ENCODE results near the gene TAF11L13. TPM values are rescaled to one million over a fixed set of nuclear protein-coding genes. Genes with fewer than 3 reads are reported as not detected.
"Not testable (repeated sequence)": the region's sequence is repeated elsewhere in the genome, so short reads cannot be mapped to it uniquely, and the experiment has no call there.

Gene TAF11L13
- total RNA-seq, 1 donor from 2014 or later, result not detected

DNA sequence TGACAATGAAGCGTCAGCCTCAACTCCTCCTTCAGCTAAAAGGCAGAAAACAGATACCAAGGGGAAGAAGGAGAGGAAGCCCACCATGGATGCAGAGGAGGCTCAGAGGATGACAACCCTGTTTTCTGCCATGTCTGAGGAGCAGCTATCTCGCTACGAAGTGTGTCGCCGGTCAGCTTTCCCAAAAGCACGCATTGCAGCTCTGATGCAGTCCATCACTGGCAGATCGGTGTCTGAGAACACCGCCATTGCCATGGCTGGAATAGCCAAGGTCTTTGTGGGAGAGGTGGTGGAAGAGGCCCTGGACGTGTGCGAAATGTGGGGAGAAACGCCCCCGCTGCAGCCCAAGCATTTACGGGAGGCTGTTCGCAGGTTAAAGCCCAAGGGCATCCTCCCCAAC, 26.9 kb upstream of the TAF11L13 start:
- no peak overlapping the region for H3K27ac ChIP-seq (ENCODE audit: low read depth, low read length)
- Mint-ChIP-seq H3K4me1 (ENCODE audit: low read depth, unreplicated experiment) (no peaks in the 10 kb centered on the region), H3K36me3 (ENCODE audit: low read depth, unreplicated experiment) (no peaks in the 10 kb centered on the region), H3K4me3 (ENCODE audit: unreplicated experiment) (no peak overlapping the region), H3K9me3 (ENCODE audit: unreplicated experiment) (no peaks in the 10 kb centered on the region), H3K27ac (ENCODE audit: unreplicated experiment) (no peak overlapping the region), H3K27me3 (ENCODE audit: low read depth, unreplicated experiment) (no peaks in the 10 kb centered on the region)
- DNase-seq (ENCODE audit: low read depth), result no peak
- no peaks in the 10 kb centered on the region for H3K36me3 ChIP-seq (ENCODE audit: insufficient read depth, low read length)
- FAIRE-seq, result no peak
- no peak overlapping the region for H3K9ac ChIP-seq (ENCODE audit: low read length)
- no peaks in the 10 kb centered on the region for H4K20me1 ChIP-seq (ENCODE audit: insufficient read depth, low read length)
- no peaks in the 10 kb centered on the region for H3K9me3 ChIP-seq (ENCODE audit: insufficient read depth, low read depth, low read length)
- no peaks in the 10 kb centered on the region for H3K79me2 ChIP-seq (ENCODE audit: insufficient read depth, low read length)
- no peak overlapping the region for H3K4me3 ChIP-seq (ENCODE audit: insufficient read depth, low read depth, low read length)
- TF ChIP-seq, protein P1, sequence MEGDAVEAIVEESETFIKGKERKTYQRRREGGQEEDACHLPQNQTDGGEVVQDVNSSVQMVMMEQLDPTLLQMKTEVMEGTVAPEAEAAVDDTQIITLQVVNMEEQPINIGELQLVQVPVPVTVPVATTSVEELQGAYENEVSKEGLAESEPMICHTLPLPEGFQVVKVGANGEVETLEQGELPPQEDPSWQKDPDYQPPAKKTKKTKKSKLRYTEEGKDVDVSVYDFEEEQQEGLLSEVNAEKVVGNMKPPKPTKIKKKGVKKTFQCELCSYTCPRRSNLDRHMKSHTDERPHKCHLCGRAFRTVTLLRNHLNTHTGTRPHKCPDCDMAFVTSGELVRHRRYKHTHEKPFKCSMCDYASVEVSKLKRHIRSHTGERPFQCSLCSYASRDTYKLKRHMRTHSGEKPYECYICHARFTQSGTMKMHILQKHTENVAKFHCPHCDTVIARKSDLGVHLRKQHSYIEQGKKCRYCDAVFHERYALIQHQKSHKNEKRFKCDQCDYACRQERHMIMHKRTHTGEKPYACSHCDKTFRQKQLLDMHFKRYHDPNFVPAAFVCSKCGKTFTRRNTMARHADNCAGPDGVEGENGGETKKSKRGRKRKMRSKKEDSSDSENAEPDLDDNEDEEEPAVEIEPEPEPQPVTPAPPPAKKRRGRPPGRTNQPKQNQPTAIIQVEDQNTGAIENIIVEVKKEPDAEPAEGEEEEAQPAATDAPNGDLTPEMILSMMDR (IDR thresholded peaks at IDR 0.05; ENCODE audit: insufficient read depth, low read depth, low read length), result no peak
- no peak for TF ChIP-seq EZH2 (IDR thresholded peaks at IDR 0.05; ENCODE audit: insufficient read depth, low read length)
- no peak overlapping the region for H2AFZ ChIP-seq (ENCODE audit: low read depth, low read length)
- no peaks in the 10 kb centered on the region for H3K27me3 ChIP-seq (ENCODE audit: insufficient read depth, low read length)
- H3K4me1 ChIP-seq (ENCODE audit: insufficient read depth, low read length), result no peaks in the 10 kb centered on the region
- H3K4me2 ChIP-seq (ENCODE audit: low read length), result no peak overlapping the region

DNA sequence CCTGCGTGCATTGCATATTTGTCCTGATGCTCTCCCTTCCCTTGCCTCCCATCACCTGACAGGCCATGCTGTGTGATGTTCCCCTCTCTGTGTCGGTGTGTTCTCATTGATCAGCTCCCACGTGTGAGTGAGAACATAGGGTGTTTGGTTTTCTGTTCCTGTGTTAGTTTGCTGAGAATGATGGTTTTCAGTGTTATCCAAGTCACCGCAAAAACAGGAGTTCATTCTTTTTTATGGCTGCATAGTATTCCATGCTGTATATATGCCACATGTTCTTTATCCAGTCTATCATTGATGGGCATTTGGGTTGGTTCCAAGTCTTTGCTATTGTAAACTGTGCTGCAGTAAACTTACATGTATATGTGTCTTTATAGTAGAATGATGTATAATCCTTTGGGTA, 24.4 kb upstream of the TAF11L13 start:
- not testable (repeated sequence) for H3K4me1 Mint-ChIP-seq (ENCODE audit: low read depth, unreplicated experiment); FAIRE-seq; H3K27me3 Mint-ChIP-seq (ENCODE audit: low read depth, unreplicated experiment); H3K9me3 ChIP-seq (ENCODE audit: insufficient read depth, low read depth, low read length); H3K4me2 ChIP-seq (ENCODE audit: low read length); H3K27me3 ChIP-seq (ENCODE audit: insufficient read depth, low read length); H3K4me3 ChIP-seq (ENCODE audit: insufficient read depth, low read depth, low read length); H2AFZ ChIP-seq (ENCODE audit: low read depth, low read length); H3K9ac ChIP-seq (ENCODE audit: low read length); H3K79me2 ChIP-seq (ENCODE audit: insufficient read depth, low read length); DNase-seq (ENCODE audit: low read depth); H3K36me3 ChIP-seq (ENCODE audit: insufficient read depth, low read length); H3K36me3 Mint-ChIP-seq (ENCODE audit: low read depth, unreplicated experiment); H3K27ac Mint-ChIP-seq (ENCODE audit: unreplicated experiment); H3K4me3 Mint-ChIP-seq (ENCODE audit: unreplicated experiment); H3K4me1 ChIP-seq (ENCODE audit: insufficient read depth, low read length); H3K9me3 Mint-ChIP-seq (ENCODE audit: unreplicated experiment); H4K20me1 ChIP-seq (ENCODE audit: insufficient read depth, low read length); H3K27ac ChIP-seq (ENCODE audit: low read depth, low read length)

DNA sequence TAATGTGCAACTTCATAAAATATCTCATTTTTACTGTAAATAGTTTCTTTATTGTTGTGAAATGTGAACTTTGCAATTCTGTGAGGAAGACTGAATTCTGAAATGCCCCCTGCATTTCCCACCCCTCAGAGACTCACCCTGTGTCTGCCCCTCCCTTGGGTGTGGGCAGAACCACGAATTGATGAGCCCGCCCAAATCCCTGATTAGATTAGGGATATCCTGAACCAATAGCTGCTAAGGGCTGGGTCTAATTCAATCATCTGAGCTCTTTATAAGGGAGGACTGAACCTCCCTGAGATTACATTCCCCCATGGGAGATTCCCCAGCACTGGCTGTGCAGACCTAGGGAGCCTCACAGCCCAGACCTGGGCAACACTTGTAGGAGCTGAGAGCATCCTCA, 21.8 kb upstream of the TAF11L13 start, which contains the start of gene TAF11L12:
Gene TAF11L12, plus strand, starts transcription at position 301 of the 400 bp plus-strand sequence.
- H3K27ac Mint-ChIP-seq (ENCODE audit: unreplicated experiment), result not testable (repeated sequence)

More for the DNA sequence above, 21.8 kb upstream of the TAF11L13 start, which contains the start of gene TAF11L12:
- H3K79me2 ChIP-seq (ENCODE audit: insufficient read depth, low read length); H3K9ac ChIP-seq (ENCODE audit: low read length); H3K9me3 Mint-ChIP-seq (ENCODE audit: unreplicated experiment); H3K36me3 Mint-ChIP-seq (ENCODE audit: low read depth, unreplicated experiment); DNase-seq (ENCODE audit: low read depth); H2AFZ ChIP-seq (ENCODE audit: low read depth, low read length); FAIRE-seq; H3K4me1 ChIP-seq (ENCODE audit: insufficient read depth, low read length); H3K27me3 ChIP-seq (ENCODE audit: insufficient read depth, low read length); H3K27me3 Mint-ChIP-seq (ENCODE audit: low read depth, unreplicated experiment); H3K27ac ChIP-seq (ENCODE audit: low read depth, low read length); H3K9me3 ChIP-seq (ENCODE audit: insufficient read depth, low read depth, low read length); H4K20me1 ChIP-seq (ENCODE audit: insufficient read depth, low read length); H3K4me2 ChIP-seq (ENCODE audit: low read length); H3K4me3 Mint-ChIP-seq (ENCODE audit: unreplicated experiment); H3K4me1 Mint-ChIP-seq (ENCODE audit: low read depth, unreplicated experiment); H3K36me3 ChIP-seq (ENCODE audit: insufficient read depth, low read length); H3K4me3 ChIP-seq (ENCODE audit: insufficient read depth, low read depth, low read length): not testable (repeated sequence)
